Left forelimb (tissue), 1 donor: ENCODE results near the gene LAMTOR3.

Experiments
- DNase-seq: peaks from one replicate; pipeline ENCODE4 v3.0.0-alpha.2; 2018; ENCODE audit warnings: low spot score

LAMTOR3 gene

DNA sequence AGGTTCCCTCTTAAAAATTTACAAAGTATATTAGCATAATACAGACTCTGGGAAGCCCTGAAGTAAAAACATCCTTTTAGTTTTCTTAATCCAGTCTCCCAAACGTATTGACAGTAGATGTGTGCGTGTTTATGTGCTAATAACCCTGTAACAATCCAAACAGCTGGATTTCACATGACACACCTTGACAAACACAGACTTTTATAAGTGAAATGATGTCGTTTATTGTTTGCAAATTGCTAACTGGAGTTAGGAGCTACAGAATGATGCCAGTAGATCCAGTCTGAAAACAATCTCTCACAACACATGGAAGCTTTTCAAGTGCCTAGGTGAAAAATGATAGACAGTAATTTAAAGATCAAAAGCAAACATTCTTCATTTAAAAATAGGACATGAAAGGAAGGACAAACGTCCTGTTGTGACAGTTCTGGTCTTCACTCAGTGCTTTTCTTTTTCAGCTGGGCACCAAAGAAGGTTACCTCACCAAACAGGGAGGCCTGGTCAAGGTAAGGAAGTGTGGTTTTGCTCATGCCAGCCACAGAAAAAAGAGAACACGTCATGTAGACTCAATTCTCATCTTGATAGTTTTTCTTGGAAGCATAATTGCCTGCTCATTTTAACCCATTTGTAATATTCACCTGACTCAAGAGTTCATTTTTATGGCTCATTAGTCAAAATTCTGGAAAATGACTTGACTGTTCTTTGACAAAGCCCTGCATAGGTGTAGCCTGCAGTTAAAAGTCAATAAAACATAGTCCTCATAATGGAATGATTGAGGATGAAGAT lies 32.9 kb downstream of the LAMTOR3 start:
- no peak for DNase-seq

GRCh38 chr4:99860521-99860920 lies 33.7 kb downstream of the LAMTOR3 start:
- DNase-seq, result no peak

GRCh38 chr4:99859618-99860017 lies 34.6 kb downstream of the LAMTOR3 start:
- DNase-seq, result no peak

DNA sequence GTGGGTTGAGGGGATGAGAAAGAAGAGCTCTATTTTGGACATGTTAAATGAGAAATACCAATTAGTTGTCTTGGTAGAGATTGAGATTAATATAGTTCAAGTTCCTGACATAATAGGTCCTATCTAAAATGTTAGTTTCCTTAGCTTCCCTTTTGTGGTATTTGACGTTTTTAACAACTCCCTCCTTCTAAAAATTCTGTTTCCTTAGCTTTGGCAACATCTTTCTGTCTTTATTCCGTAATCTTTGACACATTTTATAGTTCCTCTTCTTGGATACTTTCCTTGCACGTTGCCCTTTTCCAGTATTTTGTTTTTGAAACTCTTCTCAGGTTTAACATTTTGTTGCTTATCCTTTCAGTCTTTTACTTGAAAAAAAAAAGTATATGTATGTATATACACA lies 36.9 kb downstream of the LAMTOR3 start:
- no peak for DNase-seq

- no peak for DNase-seq
Measured at GRCh38 chr4:99856166-99856565, 38.1 kb downstream of the LAMTOR3 start.

GRCh38 chr4:99855678-99856077 lies 38.5 kb downstream of the LAMTOR3 start:
- no peak for DNase-seq

- DNase-seq, result no peak
Measured at GRCh38 chr4:99853999-99854398, 40.2 kb downstream of the LAMTOR3 start.

GRCh38 chr4:99853190-99853589 lies 41.0 kb downstream of the LAMTOR3 start:
- no peak for DNase-seq

DNA sequence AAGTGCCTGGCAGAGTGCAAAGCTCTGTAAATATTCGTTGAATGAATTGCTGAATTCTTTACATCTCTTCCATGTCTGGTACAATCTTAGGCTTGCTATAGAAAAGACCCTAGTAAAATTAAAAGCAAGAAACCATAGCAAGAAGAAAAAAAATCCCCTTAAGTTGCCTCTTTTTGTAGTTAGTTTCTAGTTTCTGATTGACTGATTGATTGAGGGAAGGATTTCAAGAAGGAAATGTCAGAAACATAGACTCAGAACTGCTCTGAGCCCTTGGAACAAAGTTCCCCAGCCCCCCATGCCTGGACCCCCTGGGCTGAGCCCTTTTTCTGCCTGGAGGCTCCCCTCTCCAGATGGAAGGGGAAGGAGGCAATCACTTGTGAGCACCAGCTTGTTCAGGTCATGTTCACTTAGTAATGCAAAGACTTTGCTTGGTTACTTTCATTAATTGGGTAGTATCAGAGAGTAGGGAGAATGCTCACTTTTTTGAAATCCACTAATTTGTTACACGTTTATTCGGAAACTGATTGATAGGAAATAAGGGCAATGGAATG lies 42.0 kb downstream of the LAMTOR3 start:
- no peak for DNase-seq

GRCh38 chr4:99848591-99849001 lies 45.6 kb downstream of the LAMTOR3 start:
- no peak for DNase-seq

DNA sequence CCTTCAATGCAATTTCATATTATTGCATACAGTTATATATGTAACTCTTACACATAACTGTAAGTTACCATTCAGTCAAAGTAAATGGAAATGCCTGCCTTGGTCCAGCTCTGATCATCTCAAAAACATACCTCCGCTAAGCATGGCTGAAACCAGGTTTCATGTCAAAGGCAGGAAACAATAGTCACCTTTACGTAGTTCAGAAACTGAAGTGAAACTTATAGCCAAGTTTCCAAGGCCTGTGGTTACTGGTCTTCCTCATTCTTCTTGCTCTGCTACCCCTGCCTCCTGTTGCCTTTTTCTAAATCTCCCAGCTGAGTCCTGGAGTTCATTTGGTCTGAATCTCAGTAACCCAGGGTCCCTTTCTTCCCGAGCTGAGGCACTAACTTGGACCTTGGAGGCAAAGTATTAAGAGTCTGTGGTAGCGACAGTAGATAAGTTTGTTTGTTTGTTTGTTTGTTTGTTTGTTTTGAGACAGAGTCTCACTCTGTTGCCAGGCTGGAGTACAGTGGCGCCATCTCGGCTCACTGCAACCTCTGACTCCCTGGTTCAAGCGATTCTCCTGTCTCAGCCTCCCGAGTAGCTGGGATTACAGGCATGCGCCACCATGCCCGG lies 46.8 kb downstream of the LAMTOR3 start:
- no peak for DNase-seq

DNA sequence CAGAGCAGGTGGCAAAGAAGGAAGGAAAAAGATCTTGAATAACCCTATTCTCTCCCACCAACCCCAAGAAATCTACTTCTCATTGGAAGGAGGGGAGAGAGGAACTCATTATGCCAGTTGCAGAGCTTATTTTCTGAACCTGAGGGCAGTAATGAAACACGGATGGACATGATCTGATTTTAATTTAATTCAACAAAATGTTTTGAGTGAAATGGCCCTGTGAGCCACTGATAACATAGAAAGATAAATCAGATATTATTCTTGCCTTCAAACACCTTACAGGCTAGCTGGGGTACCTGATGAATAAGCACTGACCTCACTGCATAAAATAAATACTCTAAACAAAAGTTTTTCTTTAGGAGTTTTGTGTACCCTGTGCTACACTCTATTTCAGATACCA lies 47.3 kb downstream of the LAMTOR3 start:
- DNase-seq, result no peak

GRCh38 chr4:99845708-99846469 lies 48.3 kb downstream of the LAMTOR3 start:
- DNase-seq, result no peak

GRCh38 chr4:99845179-99845578 lies 49.0 kb downstream of the LAMTOR3 start:
- DNase-seq, result no peak

GRCh38 chr4:99844048-99844447 lies 50.2 kb downstream of the LAMTOR3 start:
- no peak for DNase-seq

DNA sequence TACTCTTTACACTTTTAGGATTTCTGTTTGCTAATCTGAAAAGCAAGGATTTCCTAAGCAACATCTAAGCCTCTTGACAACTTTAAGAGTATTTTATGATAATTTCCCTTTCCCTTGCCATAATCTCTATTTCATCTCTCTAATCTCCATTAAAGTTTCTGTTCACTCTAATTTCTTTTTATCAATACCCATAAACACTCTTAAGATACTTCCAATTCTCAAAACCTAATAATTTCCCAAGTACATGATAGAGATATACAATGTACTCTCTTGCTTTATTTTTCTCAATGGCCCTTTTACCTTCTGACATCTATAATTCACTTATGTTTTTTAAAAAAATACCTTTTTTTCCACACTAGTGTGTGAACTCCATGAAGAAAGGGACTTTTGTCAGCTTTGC lies 50.8 kb downstream of the LAMTOR3 start:
- no peak for DNase-seq

GRCh38 chr4:99841129-99841528 lies 53.1 kb downstream of the LAMTOR3 start:
- no peak for DNase-seq

DNA sequence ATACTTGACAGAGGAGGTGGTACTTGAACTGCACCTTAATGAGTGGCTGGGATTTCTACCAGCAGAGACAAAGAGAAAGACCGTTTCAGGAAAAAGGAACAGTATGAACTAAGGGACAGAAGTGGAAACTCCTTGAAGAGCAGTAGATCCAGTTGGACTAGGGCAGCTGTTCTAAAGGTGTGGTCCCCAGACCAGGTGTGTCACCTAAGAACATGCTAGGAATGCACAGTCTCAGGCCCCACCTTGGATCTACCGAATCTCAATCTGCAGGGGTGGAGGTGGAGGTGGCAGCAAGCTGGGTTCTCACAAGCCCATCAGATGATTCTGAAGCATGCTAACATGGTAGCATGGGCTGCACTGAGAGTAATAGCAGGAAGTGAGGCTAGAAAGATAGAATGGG lies 55.3 kb downstream of the LAMTOR3 start:
- DNase-seq, result no peak

GRCh38 chr4:99835942-99836341 lies 58.3 kb downstream of the LAMTOR3 start:
- no peak for DNase-seq

DNA sequence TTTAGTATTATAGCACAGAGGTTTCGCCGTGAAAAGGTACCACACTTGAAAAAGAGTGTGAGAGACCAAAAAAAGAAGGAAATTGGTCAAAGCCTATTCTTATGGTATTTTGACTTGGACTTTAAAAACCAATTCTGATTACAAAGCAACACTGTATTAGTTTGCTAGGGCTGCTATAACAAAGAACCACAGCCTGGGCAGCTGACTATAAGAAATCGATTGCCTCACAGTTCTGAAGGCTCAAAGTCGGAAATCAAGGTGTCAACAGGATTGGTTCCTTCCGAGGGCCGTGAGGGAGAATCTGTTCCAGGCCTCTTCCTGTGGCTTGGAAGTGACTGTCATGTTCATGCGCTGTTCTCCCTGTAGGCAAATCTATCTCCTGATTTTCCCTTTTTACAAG lies 59.7 kb downstream of the LAMTOR3 start:
- no peak for DNase-seq

GRCh38 chr4:99833756-99834155 lies 60.5 kb downstream of the LAMTOR3 start:
- DNase-seq, result no peak

GRCh38 chr4:99832758-99833157 lies 61.5 kb downstream of the LAMTOR3 start:
- no peak for DNase-seq

DNA sequence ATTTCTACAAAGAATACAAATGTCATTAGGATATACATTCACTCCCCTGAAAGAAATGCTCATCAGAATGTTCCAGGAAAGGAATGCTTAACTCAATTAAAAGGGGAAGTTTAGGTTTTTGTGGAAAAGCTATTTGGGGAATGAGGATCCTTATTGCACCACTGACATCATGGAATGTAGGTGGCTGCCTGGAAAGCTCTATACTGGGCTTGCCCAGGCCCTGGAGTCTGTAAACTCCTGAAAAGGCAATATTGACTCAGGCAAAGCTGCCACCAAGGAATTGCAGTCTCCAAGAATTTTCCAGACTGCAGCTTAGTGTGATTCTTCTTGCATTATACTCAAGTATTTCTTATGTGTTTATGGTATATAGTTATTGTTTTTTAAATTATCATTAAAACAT lies 61.9 kb downstream of the LAMTOR3 start:
- DNase-seq, result no peak
